HL-60 (cell line): ENCODE results near the gene MYH10.

ENCODE experiments used
- DNase-seq, 2 experiments: peaks; one replicate each; pipeline ENCODE4 v3.0.0-alpha.2; 2010 to 2020; ENCODE audit warnings: low read depth in 1 of 2, low spot score in 1 of 2
- H3K27ac ChIP-seq: fragments of 250-450 bp; sonication (Bioruptor Pico); replicated peaks from 2 replicates; pipeline ENCODE4 v1.5.1; 2020; ENCODE audit warnings: mild to moderate bottlenecking, moderate library complexity
- H3K27me3 ChIP-seq: fragments of 250-450 bp; sonication (Bioruptor Pico); 2 replicates; pipeline ENCODE4 v1.5.1; 2021; ENCODE audit warnings: mild to moderate bottlenecking, moderate library complexity; ENCODE audit not compliant: insufficient read depth, poor library complexity, severe bottlenecking
- H3K4me3 ChIP-seq: replicated peaks from 2 replicates; pipeline ENCODE4 v1.5.1; 2011; ENCODE audit warnings: mild to moderate bottlenecking, control low read depth, low read length; ENCODE audit not compliant: insufficient read depth
- CTCF ChIP-seq: IDR thresholded peaks from one replicate; pipeline ENCODE4 v1.5.1; 2011; ENCODE audit warnings: low read length, control low read depth, inconsistent platforms; ENCODE audit not compliant: insufficient read depth
- GABPA ChIP-seq: IDR thresholded peaks from 2 replicates; pipeline ENCODE4 v1.6.1; 2012; ENCODE audit warnings: low read depth
- POLR2AphosphoS5 ChIP-seq: IDR thresholded peaks from 2 replicates; pipeline ENCODE4 v1.6.1; 2012; ENCODE audit warnings: low read depth
- REST ChIP-seq: IDR thresholded peaks from 2 replicates; pipeline ENCODE4 v1.6.1; 2012; ENCODE audit warnings: low read depth; ENCODE audit not compliant: insufficient replicate concordance
- SPI1 ChIP-seq: IDR thresholded peaks from 2 replicates; pipeline ENCODE4 v1.6.1; 2012; ENCODE audit warnings: low read depth, mild to moderate bottlenecking, borderline replicate concordance

Gene MYH10

GRCh38 chr17:8674344-8675305 is 44.1 kb upstream of the MYH10 start:
- H3K4me3 ChIP-seq: no peak overlapping the region
- H3K27ac ChIP-seq: no peak overlapping the region
- no peaks in the 10 kb centered on the region for H3K27me3 ChIP-seq
- no peak for DNase-seq
- TF ChIP-seq SPI1 (no peak), GABPA (no peak), CTCF (no peak), REST (no peak), POLR2AphosphoS5 (no peak)

GRCh38 chr17:8673612-8674011 is 43.1 kb upstream of the MYH10 start:
- H3K4me3 ChIP-seq: no peak overlapping the region
- H3K27me3 ChIP-seq: no peaks in the 10 kb centered on the region
- H3K27ac ChIP-seq: no peak overlapping the region
- no peak for DNase-seq
- TF ChIP-seq POLR2AphosphoS5 (no peak), SPI1 (no peak), GABPA (no peak), REST (no peak), CTCF (no peak)

GRCh38 chr17:8672326-8672725 is 41.8 kb upstream of the MYH10 start:
- DNase-seq: no peak
- Histone ChIP-seq H3K27me3 (no peaks in the 10 kb centered on the region), H3K4me3 (no peak overlapping the region), H3K27ac (no peak overlapping the region)
- TF ChIP-seq POLR2AphosphoS5 (no peak), CTCF (no peak), SPI1 (no peak), GABPA (no peak), REST (no peak)
